Measurements from ENCODE around the gene ELMO2.

ELMO2 gene

DNA sequence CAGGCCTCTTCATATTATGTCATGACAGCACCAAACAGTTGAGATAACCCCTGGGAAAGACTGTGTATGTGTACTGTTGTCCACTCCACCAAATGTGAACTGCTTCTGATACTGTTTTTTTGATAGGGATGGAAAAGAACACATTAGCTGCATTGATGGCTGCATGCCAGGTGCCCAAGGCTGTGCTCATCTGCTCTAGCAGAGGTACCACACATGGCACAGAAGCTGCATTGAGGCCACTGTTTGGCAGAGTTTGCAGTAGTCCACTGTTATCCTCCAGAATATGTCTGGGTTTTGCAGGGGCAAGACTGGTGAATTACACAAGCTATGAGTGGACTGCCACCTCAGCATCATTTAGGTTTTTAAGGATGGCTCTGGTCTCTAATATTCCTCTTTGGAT is 28.2 kb upstream of the ELMO2 start:
- DNase-seq (ENCODE audit: low read depth, low spot score) = no peak
- Histone ChIP-seq H3K4me1 (ENCODE audit: insufficient read depth, insufficient read length) (no peaks in the 10 kb centered on the region), H3K4me3 (ENCODE audit: insufficient read length, low read depth) (no peak overlapping the region), H3K9ac (ENCODE audit: insufficient read length, low read depth) (no peak overlapping the region), H3K36me3 (ENCODE audit: insufficient read depth, insufficient read length, low read length) (no peaks in the 10 kb centered on the region), H3K9me3 (ENCODE audit: insufficient read depth, low read length) (no peaks in the 10 kb centered on the region), H3K27me3 (ENCODE audit: insufficient read depth, insufficient read length) (no peaks in the 10 kb centered on the region)
- TF ChIP-seq YY1 (IDR thresholded peaks at IDR 0.05; ENCODE audit: insufficient read depth, insufficient read length) (no peak), SUZ12 (IDR thresholded peaks at IDR 0.05; ENCODE audit: extremely low read depth, insufficient read depth, insufficient read length) (no peak), ZNF274 (IDR thresholded peaks at IDR 0.05; ENCODE audit: low read depth, low read length) (no peak)

DNA sequence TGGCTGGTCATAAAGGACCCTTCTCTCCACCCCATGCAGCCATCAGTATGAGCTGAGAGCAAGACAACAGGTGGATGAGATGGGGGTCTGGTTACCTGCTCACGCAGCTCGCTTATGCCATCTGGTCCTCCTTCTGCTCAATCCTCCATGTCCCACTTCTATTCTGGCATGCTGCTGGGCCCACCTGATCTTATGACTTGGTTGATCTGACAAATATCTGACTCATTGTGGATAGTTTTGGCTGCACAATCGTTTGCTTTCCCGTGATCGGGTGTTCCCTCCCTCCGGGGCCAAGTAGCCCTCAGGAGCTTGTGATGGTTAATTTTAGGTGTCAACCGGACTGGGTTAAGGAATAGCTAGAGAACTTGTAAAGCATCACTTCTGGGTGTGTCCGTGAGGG is 26.6 kb upstream of the ELMO2 start:
- Histone ChIP-seq H3K4me3 (ENCODE audit: insufficient read length, low read depth) (no peak overlapping the region), H3K4me1 (ENCODE audit: insufficient read depth, insufficient read length) (no peaks in the 10 kb centered on the region), H3K27me3 (ENCODE audit: insufficient read depth, insufficient read length) (no peaks in the 10 kb centered on the region), H3K9me3 (ENCODE audit: insufficient read depth, low read length) (no peaks in the 10 kb centered on the region), H3K36me3 (ENCODE audit: insufficient read depth, insufficient read length, low read length) (no peaks in the 10 kb centered on the region), H3K9ac (ENCODE audit: insufficient read length, low read depth) (no peak overlapping the region)
- no peak for TF ChIP-seq SUZ12 (IDR thresholded peaks at IDR 0.05; ENCODE audit: extremely low read depth, insufficient read depth, insufficient read length)
- no peak for TF ChIP-seq ZNF274 (IDR thresholded peaks at IDR 0.05; ENCODE audit: low read depth, low read length)
- no peak for TF ChIP-seq YY1 (IDR thresholded peaks at IDR 0.05; ENCODE audit: insufficient read depth, insufficient read length)
- DNase-seq (ENCODE audit: low read depth, low spot score) = no peak

DNA sequence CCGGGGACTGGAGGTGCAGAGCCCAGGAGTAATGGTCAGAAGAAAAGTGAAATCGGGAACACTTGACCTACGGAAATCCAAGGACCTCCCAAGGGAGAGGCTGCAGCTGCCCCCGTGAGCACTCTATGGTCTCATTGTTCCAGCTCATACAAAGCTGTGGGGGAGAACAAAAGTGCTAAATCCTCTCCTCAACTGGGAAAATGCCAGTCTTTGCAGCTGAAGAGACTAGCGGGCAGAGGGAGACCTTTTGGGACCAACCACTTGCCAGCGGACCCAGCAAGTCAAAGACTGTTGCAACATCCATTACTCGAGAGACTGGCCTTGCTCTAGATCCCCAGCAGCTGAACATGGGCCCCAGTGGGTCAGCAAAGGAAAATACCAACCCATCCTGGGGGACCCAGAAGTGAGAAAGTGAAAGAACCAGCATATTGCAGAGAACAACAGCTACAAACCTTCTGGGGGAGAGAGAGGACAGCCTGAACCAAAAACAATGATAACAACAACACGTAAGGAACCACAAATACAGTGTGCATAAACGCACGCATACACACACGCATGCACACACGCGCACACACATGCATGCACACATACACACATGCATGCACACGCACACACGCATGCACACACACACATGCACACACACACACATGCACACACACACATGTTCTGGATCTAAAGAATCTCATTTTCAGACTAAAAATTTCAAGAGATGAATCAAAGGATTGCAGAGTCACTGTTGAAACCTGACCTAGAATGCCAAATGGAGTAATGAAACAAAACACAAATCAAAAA is 24.7 kb upstream of the ELMO2 start:
- Histone ChIP-seq H3K4me1 (ENCODE audit: insufficient read depth, insufficient read length) (no peaks in the 10 kb centered on the region), H3K27me3 (ENCODE audit: insufficient read depth, insufficient read length) (no peaks in the 10 kb centered on the region), H3K4me3 (ENCODE audit: insufficient read length, low read depth) (no peak overlapping the region), H3K9ac (ENCODE audit: insufficient read length, low read depth) (no peak overlapping the region), H3K9me3 (ENCODE audit: insufficient read depth, low read length) (no peaks in the 10 kb centered on the region), H3K36me3 (ENCODE audit: insufficient read depth, insufficient read length, low read length) (no peaks in the 10 kb centered on the region)
- no peak for DNase-seq (ENCODE audit: low read depth, low spot score)
- TF ChIP-seq ZNF274 (IDR thresholded peaks at IDR 0.05; ENCODE audit: low read depth, low read length) = no peak
- no peak for TF ChIP-seq YY1 (IDR thresholded peaks at IDR 0.05; ENCODE audit: insufficient read depth, insufficient read length)
- no peak for TF ChIP-seq SUZ12 (IDR thresholded peaks at IDR 0.05; ENCODE audit: extremely low read depth, insufficient read depth, insufficient read length)

DNA sequence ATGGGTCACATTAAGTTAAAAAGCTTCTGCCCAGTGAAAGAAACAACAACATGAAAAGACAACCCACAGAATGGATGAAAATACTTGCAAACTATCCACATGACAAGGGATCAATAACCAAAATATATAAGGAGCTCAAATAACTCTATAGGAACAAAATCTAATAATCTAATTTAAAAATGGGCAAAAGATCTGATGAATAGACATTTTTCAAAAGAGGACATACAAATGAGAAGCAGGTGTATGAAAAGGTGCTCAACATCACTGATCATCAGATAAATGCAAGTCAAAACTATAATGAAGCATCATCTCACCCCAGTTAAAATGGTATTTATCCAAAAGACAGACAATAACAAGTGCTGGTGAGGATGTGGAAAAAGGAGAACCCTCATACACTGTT is 21.0 kb upstream of the ELMO2 start:
- no peaks in the 10 kb centered on the region for H3K27me3 ChIP-seq (ENCODE audit: insufficient read depth, insufficient read length)

DNA sequence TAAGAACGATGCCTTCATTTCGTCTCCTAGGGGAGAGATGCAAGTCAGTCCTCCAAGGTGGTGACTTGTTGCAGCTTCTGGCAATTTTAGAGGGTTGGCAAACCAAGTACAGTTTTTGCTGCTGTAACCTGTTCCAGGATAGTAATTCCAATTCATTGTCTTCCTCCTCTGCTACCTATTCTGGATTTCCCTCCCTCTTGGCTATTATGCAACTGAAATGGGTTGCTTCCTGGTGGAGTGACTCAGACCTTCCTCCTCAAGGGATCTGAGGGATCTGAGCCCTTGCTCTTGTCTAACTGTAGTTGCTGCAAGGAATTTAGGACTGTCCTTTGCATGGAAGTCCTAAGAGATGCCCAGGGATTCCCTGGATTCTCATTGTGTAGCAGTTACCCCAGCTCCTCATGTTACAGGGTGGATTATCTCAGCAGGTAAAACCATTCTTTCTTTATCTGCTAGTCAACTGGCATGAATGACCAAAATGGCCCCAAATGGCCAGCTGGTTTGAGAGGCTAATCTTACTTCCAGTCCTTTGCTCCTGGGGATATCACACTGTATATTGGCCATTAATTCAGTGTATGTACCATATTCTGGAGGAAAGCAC is 17.6 kb upstream of the ELMO2 start:
- Histone ChIP-seq H3K4me3 (ENCODE audit: insufficient read length, low read depth) (no peak overlapping the region), H3K36me3 (ENCODE audit: insufficient read depth, insufficient read length, low read length) (no peaks in the 10 kb centered on the region), H3K9me3 (ENCODE audit: insufficient read depth, low read length) (no peaks in the 10 kb centered on the region), H3K27me3 (ENCODE audit: insufficient read depth, insufficient read length) (no peaks in the 10 kb centered on the region), H3K9ac (ENCODE audit: insufficient read length, low read depth) (no peak overlapping the region), H3K4me1 (ENCODE audit: insufficient read depth, insufficient read length) (peaks cover 10% of the 10 kb centered on the region)
- no peak for DNase-seq (ENCODE audit: low read depth, low spot score)
- TF ChIP-seq ZNF274 (IDR thresholded peaks at IDR 0.05; ENCODE audit: low read depth, low read length) (no peak), SUZ12 (IDR thresholded peaks at IDR 0.05; ENCODE audit: extremely low read depth, insufficient read depth, insufficient read length) (no peak), YY1 (IDR thresholded peaks at IDR 0.05; ENCODE audit: insufficient read depth, insufficient read length) (no peak)

More for the DNA sequence above, 21.0 kb upstream of the ELMO2 start:
- DNase-seq (ENCODE audit: low read depth, low spot score) = no peak
- TF ChIP-seq ZNF274 (IDR thresholded peaks at IDR 0.05; ENCODE audit: low read depth, low read length) = no peak
- Histone ChIP-seq H3K36me3 (ENCODE audit: insufficient read depth, insufficient read length, low read length) (no peaks in the 10 kb centered on the region), H3K9ac (ENCODE audit: insufficient read length, low read depth) (no peak overlapping the region), H3K4me1 (ENCODE audit: insufficient read depth, insufficient read length) (peaks cover 10% of the 10 kb centered on the region), H3K9me3 (ENCODE audit: insufficient read depth, low read length) (no peaks in the 10 kb centered on the region), H3K4me3 (ENCODE audit: insufficient read length, low read depth) (no peak overlapping the region)

DNA sequence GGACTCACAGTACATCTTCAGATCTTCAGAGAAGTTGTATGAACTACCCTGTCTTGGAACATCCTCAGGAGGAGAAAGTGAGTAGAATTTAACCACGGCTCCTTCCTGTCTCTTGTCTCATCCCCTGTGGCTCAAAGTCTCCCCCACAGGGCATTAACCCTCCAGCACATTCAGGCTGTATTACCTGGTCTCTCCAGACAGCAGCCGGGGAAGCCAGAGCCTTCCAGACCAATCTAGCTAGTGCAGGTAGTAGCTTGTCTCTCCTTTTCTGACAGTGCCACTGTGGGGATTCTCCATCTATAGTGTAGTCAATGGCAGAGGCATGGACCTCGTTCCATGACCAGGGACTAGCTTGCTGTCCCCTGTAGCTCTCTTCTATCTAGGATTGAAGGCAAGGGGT is 16.9 kb upstream of the ELMO2 start:
- TF ChIP-seq ZNF274 (IDR thresholded peaks at IDR 0.05; ENCODE audit: low read depth, low read length) (no peak), YY1 (IDR thresholded peaks at IDR 0.05; ENCODE audit: insufficient read depth, insufficient read length) (no peak), SUZ12 (IDR thresholded peaks at IDR 0.05; ENCODE audit: extremely low read depth, insufficient read depth, insufficient read length) (no peak)
- no peaks in the 10 kb centered on the region for H3K27me3 ChIP-seq (ENCODE audit: insufficient read depth, insufficient read length)

DNA sequence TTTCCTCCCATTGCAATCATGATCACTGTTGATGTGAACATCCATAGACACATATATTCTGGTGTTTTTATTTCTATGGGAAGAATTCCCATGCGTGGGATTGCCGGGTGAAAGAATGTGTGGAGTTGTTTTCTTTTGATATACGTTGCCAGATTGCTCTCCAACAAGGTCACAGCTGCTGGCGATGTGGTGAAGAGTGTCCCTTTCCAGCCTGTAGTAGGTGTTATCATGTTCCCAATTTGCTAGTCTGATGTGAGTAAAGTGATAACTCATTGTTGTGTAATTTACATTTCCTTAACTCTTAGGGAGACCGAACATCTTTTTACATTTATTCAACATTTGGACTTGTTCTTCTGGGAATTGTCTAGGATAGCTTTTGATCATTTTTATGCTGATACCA is 14.5 kb upstream of the ELMO2 start:
- H3K27me3 ChIP-seq (ENCODE audit: insufficient read depth, insufficient read length) = no peaks in the 10 kb centered on the region

More for the DNA sequence above, 16.9 kb upstream of the ELMO2 start:
- Histone ChIP-seq H3K36me3 (ENCODE audit: insufficient read depth, insufficient read length, low read length) (no peaks in the 10 kb centered on the region), H3K4me3 (ENCODE audit: insufficient read length, low read depth) (no peak overlapping the region), H3K4me1 (ENCODE audit: insufficient read depth, insufficient read length) (peaks cover 10% of the 10 kb centered on the region), H3K9me3 (ENCODE audit: insufficient read depth, low read length) (no peaks in the 10 kb centered on the region), H3K9ac (ENCODE audit: insufficient read length, low read depth) (no peak overlapping the region)
- DNase-seq (ENCODE audit: low read depth, low spot score) = no peak

More for the DNA sequence above, 14.5 kb upstream of the ELMO2 start:
- no peak overlapping the region for H3K9ac ChIP-seq (ENCODE audit: insufficient read length, low read depth)
- H3K9me3 ChIP-seq (ENCODE audit: insufficient read depth, low read length) = 0 out of 2 replicates have a peak, but pooled peaks cover 3% of the 10 kb centered on the region
- no peak for TF ChIP-seq ZNF274 (IDR thresholded peaks at IDR 0.05; ENCODE audit: low read depth, low read length)
- TF ChIP-seq YY1 (IDR thresholded peaks at IDR 0.05; ENCODE audit: insufficient read depth, insufficient read length) = no peak
- TF ChIP-seq SUZ12 (IDR thresholded peaks at IDR 0.05; ENCODE audit: extremely low read depth, insufficient read depth, insufficient read length) = no peak
- H3K4me1 ChIP-seq (ENCODE audit: insufficient read depth, insufficient read length) = peaks cover 10% of the 10 kb centered on the region
- H3K4me3 ChIP-seq (ENCODE audit: insufficient read length, low read depth) = no peak overlapping the region
- H3K36me3 ChIP-seq (ENCODE audit: insufficient read depth, insufficient read length, low read length) = no peaks in the 10 kb centered on the region
- DNase-seq (ENCODE audit: low read depth, low spot score) = no peak
